IPS-20b (cell line): ENCODE data around the gene POTEG.
"Not testable (repeated sequence)": the region's sequence is repeated elsewhere in the genome, so short reads cannot be mapped to it uniquely, and the experiment has no call there.

Experiments used
- H3K27ac ChIP-seq: one replicate; pipeline ENCODE4 v1.5.1; 2013; ENCODE audit warnings: low read length
- H3K27me3 ChIP-seq: 2 replicates; pipeline ENCODE4 v1.6.1; 2013; ENCODE audit warnings: mild to moderate bottlenecking, low read length, inconsistent platforms; ENCODE audit not compliant: insufficient read depth
- H3K36me3 ChIP-seq: 2 replicates; pipeline ENCODE4 v1.6.1; 2013; ENCODE audit warnings: low read depth, mild to moderate bottlenecking, inconsistent platforms, low read length, moderate library complexity; ENCODE audit not compliant: insufficient read depth
- H3K4me1 ChIP-seq: 2 replicates; pipeline ENCODE4 v1.6.1; 2013; ENCODE audit warnings: mild to moderate bottlenecking, control low read depth, inconsistent platforms, low read length, moderate library complexity; ENCODE audit not compliant: insufficient read depth
- H3K4me3 ChIP-seq: 2 replicates; pipeline ENCODE4 v1.5.1; 2013; ENCODE audit warnings: mild to moderate bottlenecking, low read length, inconsistent platforms
- H3K9ac ChIP-seq: 2 replicates; pipeline ENCODE4 v1.6.1; 2013; ENCODE audit warnings: low read depth, mild to moderate bottlenecking, inconsistent platforms, low read length, moderate library complexity
- H3K9me3 ChIP-seq: 2 replicates; pipeline ENCODE4 v1.6.1; 2013; ENCODE audit warnings: mild to moderate bottlenecking, low read depth, low read length, inconsistent platforms; ENCODE audit not compliant: insufficient read depth

POTEG gene

DNA sequence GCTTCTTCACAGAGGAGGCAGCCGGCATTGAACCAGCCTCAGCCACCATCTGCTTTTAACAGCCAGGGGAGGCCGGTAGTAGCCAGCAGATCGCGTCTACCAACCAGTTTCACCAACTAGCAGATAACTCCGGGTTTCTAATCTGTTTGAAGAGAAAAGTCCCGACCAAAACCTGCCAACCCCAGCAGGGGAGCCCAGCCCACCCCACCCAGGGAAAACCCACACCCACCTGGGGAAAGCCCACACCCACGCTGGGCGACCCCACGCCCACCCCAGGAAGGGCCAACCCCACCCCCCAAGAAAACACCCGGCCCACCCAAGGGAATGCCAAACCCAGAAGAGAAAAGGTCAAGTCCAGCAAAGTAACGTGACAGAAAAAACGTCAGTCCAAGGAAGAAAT is at the start of gene POTEG:
Gene POTEG, minus strand, starts transcription at position 101 of the 400 bp plus-strand sequence. Its CDS starts 52 bp downstream, at position 49.
- H3K36me3 ChIP-seq, H3K9me3 ChIP-seq, H3K27ac ChIP-seq, H3K9ac ChIP-seq, H3K4me3 ChIP-seq, H3K4me1 ChIP-seq, H3K27me3 ChIP-seq: not testable (repeated sequence)

DNA sequence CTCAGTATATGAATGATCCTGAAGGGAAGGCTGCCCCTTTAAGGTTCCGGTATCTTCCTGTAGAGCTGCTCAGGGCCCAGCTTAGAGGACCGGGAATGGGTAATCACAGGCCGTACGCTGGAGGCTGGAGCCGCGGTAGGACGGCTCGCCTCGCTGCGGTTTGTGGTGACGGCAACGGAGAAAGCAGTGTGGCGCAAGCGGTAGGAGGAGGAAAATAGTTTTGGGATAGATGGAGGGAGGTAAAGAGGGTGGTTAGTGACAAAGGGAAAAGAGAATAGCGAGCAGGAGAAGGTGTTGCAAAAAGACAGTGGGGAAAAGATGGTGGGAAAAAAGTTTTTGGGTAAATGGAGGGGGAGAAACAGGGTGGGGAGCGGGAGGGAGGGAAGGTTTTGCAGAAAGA is 48.0 kb upstream of the POTEG start:
- not testable (repeated sequence) for H3K9ac ChIP-seq, H3K4me1 ChIP-seq, H3K27ac ChIP-seq, H3K27me3 ChIP-seq, H3K9me3 ChIP-seq, H3K4me3 ChIP-seq, H3K36me3 ChIP-seq

DNA sequence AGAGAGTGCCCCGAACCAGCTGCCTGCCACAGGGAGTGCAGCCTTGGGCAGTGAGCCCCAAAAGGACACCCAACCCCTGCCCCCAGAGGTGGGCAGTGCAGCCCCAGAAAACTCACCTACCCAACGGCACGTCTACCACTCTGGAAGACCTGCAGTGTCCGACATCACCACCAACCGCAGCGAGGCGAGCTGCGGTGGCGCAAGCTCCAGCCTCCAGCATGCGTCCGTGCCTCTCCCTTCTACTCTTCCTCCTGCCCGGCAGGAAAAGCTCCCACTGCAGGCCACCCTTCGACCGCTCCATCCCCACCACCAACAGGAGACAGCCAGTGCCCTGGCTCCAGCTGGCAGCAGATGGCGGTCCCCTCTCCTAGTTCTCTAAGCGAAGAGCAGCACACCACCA is 47.3 kb upstream of the POTEG start:
- H3K36me3 ChIP-seq, H3K27me3 ChIP-seq, H3K4me3 ChIP-seq, H3K9ac ChIP-seq, H3K9me3 ChIP-seq, H3K27ac ChIP-seq, H3K4me1 ChIP-seq: not testable (repeated sequence)

DNA sequence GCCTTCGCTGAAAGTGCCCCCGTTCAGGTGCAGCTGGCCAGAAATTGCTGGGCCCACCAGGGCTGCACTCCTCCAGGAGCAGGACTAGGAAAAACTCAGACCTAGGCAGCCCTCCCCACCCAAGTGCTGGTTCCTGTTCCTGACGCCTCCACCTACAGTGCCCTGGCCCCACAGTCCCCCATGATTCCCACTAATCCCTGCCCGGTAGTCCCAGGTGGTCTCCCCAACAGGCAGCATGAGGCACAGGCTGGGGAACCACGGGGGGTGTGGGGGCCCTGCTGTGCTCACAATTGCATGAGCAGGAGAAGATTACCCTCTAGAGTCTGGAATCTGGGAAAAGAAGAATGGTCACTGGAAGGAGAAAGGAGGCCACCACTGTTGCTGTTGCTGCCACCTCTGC is 46.4 kb upstream of the POTEG start:
- not testable (repeated sequence) for H3K4me3 ChIP-seq, H3K9ac ChIP-seq, H3K27me3 ChIP-seq, H3K9me3 ChIP-seq, H3K4me1 ChIP-seq, H3K36me3 ChIP-seq, H3K27ac ChIP-seq

DNA sequence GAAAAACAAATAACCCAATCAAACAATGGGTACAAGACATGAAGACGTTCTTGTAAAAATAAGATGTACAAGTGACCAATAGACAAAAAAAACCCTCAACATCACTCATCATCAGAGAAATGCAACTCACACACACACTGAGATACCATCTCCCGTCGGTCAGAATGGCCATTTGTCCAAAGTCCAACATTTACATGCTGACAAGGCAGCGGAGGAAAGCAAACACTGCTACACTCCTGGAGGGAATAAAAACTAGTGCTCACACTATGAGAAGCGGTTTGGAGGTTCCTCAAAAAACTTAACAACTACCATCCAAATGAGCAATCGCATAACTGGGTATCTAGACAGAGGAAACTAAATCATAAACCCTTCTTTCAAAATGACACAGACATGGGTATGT is 11.6 kb upstream of the POTEG start:
- not testable (repeated sequence) for H3K36me3 ChIP-seq, H3K9me3 ChIP-seq, H3K4me3 ChIP-seq

DNA sequence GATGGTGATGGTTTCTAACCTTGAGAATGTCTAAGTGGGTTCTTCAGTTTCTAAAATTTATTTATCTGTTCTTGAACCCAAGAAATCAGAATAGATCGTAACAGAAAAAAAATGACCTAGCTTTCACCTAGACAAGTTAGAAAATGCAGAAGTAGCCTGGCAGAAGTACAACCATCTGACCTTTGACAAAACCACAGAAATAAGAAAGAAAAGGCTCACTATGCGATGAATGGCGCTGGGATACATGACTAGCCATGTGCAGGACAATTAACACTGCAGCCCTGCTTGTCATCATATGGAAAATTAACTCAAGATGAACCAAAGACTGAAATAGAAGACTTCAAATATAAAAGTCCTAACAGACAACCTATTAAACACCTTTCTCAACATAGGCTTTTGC is 5.7 kb upstream of the POTEG start:
- H3K27ac ChIP-seq, H3K9ac ChIP-seq, H3K9me3 ChIP-seq: not testable (repeated sequence)

More for the DNA sequence above, 11.6 kb upstream of the POTEG start:
- H3K27me3 ChIP-seq, H3K27ac ChIP-seq, H3K9ac ChIP-seq, H3K4me1 ChIP-seq: not testable (repeated sequence)

DNA sequence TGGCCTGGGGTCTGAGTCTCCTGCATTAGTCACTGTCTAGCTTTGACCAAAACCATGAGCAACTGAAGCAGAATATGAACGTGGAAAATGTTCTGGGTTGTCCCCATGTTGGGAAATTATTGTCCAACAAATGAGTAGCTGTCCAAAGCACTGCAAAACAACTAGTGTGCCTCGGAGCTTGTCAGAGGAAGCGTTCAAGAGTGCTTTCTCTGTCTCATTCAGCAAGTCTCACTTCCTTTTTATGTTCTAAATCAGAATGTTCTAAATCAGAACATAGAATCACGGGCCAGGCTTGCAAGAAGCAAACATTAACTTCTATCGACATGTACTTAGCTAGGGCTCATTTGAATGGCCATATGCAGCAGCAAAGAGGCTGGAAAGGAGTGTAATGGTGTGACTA is 5.1 kb upstream of the POTEG start:
- H3K9me3 ChIP-seq, H3K36me3 ChIP-seq, H3K4me1 ChIP-seq, H3K27me3 ChIP-seq, H3K4me3 ChIP-seq, H3K9ac ChIP-seq, H3K27ac ChIP-seq: not testable (repeated sequence)

More for the DNA sequence above, 5.7 kb upstream of the POTEG start:
- not testable (repeated sequence) for H3K36me3 ChIP-seq, H3K27me3 ChIP-seq, H3K4me1 ChIP-seq, H3K4me3 ChIP-seq

DNA sequence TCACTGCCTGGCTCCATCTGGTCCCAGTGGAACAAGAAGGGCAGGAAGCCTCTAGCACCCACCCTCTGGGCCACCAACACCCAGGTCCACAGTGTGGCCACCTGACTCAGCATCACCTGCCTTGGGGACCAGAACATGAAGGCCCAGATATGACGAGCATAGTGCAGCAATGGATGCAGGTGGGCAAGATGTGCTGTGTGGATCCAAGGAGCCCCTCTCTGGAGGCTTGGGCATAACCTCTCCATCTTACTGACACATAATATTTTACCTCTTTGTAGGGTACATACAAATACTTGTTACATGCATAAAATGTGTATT is 2.9 kb upstream of the POTEG start:
- not testable (repeated sequence) for H3K4me3 ChIP-seq, H3K27me3 ChIP-seq, H3K9ac ChIP-seq, H3K4me1 ChIP-seq, H3K9me3 ChIP-seq, H3K36me3 ChIP-seq, H3K27ac ChIP-seq

DNA sequence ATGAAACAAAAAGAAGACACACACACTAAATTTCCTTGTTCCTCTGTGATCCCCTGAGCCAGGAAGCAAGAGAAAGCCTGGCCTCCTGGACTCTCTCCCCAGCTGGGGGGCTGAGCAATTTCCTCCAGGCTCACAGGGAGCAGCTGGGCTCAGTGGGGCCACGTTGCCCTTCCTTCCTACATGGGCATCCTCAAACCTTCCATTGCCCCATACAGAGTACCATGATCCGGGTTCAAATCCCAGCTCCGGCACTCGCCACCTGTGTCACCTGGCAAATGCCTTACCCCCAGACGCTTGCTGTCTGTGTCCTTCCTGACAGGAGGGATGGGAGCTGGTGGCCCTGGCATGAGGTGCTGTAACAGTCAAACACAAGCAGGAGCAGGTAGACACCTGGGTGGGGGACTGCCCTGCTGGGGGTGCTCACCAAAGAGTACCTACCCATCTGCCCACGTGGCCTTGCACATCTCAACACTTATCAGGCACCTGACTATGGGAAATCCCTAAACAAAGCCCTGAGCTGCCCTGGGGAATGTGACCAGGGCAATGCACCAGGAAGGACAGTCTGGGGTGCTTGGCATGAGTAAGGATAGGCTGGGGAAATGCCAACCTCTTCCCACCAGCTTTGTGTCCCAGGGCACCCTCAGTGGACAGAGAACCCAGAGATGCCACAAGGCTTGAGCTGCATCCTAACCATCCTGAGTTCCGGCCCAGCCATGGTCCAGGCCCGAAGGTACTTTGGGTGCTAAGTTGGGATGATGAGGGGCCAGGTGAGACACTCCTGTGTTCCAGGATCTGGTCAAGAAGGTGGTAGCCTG is 2.4 kb upstream of the POTEG start:
- H3K27ac ChIP-seq, H3K4me1 ChIP-seq, H3K36me3 ChIP-seq, H3K4me3 ChIP-seq, H3K9ac ChIP-seq, H3K27me3 ChIP-seq, H3K9me3 ChIP-seq: not testable (repeated sequence)

DNA sequence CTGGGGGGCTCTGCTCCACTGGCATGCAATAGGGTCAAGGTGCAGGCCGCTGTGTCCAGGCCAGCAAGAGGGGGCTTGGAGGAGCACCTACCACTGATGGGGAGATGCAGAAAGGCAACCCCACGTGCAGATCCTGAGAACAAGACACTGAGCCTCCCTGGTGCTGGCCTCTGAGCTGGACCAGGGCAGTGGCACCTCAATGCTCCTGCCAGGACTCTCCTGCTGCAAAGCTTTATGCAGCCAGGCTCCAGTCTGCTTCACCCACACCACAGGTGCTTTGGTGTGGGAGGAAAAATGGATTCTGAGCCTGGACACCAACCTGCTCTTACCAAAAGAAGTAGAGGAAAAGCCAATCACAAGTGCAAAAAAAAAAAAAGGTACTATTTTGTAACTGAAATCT is 1.7 kb upstream of the POTEG start:
- H3K9me3 ChIP-seq, H3K4me1 ChIP-seq, H3K4me3 ChIP-seq, H3K27me3 ChIP-seq, H3K36me3 ChIP-seq, H3K9ac ChIP-seq, H3K27ac ChIP-seq: not testable (repeated sequence)

DNA sequence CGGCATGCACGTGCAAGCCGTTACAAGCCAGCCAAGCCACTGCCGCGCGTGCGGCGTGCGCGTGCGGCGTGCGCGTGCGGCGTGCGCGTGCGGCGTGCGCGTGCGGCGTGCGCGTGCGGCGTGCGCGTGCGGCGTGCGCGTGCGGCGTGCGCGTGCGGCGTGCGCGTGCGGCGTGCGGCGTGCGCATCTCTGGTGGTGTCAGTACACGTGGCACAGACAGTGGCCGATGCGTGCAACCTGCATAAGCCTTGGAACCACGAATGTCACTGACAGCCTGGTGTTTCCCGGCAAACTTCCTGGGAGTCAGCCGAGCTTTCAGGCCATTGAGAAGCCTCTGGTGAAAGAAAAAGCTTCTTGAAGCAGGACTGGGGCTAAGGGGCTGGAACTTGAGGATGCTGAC is 750 bp upstream of the POTEG start:
- not testable (repeated sequence) for H3K9ac ChIP-seq, H3K27me3 ChIP-seq, H3K9me3 ChIP-seq, H3K36me3 ChIP-seq, H3K4me1 ChIP-seq, H3K27ac ChIP-seq, H3K4me3 ChIP-seq

DNA sequence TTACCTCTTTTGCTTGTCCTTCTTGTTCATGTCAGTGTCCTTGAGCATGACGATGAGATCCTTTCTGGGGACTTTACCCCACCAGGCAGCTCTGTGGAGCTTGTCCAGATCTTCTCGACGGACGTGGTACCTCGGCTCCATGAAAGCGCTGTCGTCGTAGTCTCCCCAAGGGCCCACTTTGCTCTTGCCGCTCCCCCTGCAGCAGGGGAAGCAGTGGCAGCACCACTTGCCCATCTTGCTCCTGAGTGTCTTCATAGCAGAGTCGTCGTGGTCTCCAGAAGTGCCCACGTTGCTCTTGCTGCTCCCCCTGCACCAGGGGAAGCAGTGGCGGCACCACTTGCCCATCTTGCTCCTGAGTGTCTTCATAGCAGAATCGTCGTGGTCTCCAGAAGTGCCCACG is 376 bp downstream of the POTEG start:
- H3K36me3 ChIP-seq, H3K9me3 ChIP-seq, H3K4me3 ChIP-seq, H3K27ac ChIP-seq, H3K4me1 ChIP-seq, H3K27me3 ChIP-seq, H3K9ac ChIP-seq: not testable (repeated sequence)

DNA sequence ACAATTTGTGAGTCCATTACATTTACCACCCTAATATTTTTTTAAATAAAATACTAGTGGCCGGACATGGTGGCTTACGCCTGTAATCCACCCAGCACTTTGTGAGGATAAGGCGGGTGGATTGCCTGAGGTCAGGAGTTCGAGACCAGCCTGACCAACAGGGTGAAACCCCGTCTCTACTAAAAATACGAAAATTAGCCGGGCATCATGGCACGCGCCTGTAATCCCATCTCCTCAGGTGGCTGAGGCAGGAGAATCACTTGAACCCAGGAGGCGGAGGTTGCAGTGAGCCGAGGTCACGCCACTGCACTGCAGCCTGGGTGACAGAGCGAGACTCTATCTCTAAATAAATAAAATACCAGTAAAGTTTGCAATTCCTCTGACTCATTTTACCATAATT is 25.6 kb downstream of the POTEG start:
- H3K27me3 ChIP-seq, H3K27ac ChIP-seq, H3K36me3 ChIP-seq, H3K4me3 ChIP-seq, H3K9ac ChIP-seq, H3K4me1 ChIP-seq, H3K9me3 ChIP-seq: not testable (repeated sequence)
